KBM-7 (cell line): ENCODE results near the gene SYNDIG1.

Source experiments
- DNase-seq: peaks from one replicate; pipeline ENCODE4 v3.0.0-alpha.2; 2015
- in situ Hi-C: fragments of 300-500 bp; cut with MboI; formaldehyde crosslinking; loops from 2 replicates; pipeline ENCODE4 v1.14.3; 2020; ENCODE audit warnings: low sequenced_read_pairs, low pct_unique_long_range_greater_than_20kb, mixed read lengths

SYNDIG1 gene

GRCh38 chr20:24703284-24703610 lies 233.8 kb downstream of the SYNDIG1 start:
- in situ Hi-C loops: no loop called here
- no peak for DNase-seq

GRCh38 chr20:24704899-24705298 lies 235.5 kb downstream of the SYNDIG1 start:
- DNase-seq: no peak
- in situ Hi-C loops: no loop called here

- DNase-seq: no peak
- in situ Hi-C loops: no loop called here
Measured at GRCh38 chr20:24705486-24705885, 236.1 kb downstream of the SYNDIG1 start.

- in situ Hi-C loops: no loop called here
- DNase-seq: no peak
Measured at GRCh38 chr20:24708411-24709295, 239.2 kb downstream of the SYNDIG1 start.
